GM12891 (cell line): ENCODE measurements around the gene ARMC9.

ENCODE experiments used
- PAX5 ChIP-seq: IDR thresholded peaks from 2 replicates; pipeline ENCODE4 v1.6.1; 2011; ENCODE audit warnings: low read length, moderate library complexity, mild to moderate bottlenecking; ENCODE audit not compliant: insufficient read depth, severe bottlenecking
- POLR2A ChIP-seq: IDR thresholded peaks from 2 replicates; pipeline ENCODE4 v1.6.1; 2011; ENCODE audit warnings: low read depth, low read length, control low read depth
- POLR2AphosphoS5 ChIP-seq: IDR thresholded peaks from 2 replicates; pipeline ENCODE4 v1.6.1; 2011; ENCODE audit warnings: low read depth, low read length, control low read depth

GRCh38 chr2:231222318-231223000 is 24.0 kb downstream of the ARMC9 start:
- TF ChIP-seq POLR2A, result no peak
- TF ChIP-seq POLR2AphosphoS5, result no peak
- no peak for TF ChIP-seq PAX5
